ENCODE measurements around the gene ARID1A.

DNA sequence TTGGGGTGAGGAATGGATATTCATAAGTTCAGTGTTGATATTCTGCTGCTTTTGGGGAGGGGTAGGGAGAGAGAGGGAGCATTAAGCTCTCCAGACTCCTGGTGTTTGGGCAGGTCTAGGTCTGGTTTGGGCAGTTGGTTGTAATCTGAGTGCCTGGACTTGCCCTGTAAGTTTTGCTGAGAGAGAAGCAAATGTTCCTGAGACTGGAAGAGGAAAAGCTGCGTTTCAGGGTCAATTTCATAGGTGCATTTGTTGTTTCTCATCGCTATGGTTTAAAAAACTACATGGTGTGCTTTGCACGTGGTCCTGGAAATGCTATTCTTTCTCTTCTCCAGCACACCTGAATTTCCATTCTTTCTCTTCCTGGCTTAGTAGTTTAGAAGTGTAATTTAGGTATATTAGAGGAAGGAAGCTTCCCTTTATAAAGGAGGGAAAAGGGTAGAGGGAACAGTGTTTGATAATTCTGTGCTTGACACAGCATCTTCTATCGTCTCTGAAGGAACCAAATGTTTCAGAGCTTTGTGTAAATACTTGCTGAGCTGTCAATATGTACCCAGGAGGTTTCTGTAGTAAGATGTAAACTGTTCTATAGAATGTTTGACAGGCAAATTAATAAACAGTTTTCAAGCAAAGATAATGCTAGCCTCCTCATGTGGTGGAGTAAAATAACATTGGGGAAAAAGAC, 6.3 kb downstream of the ARID1A start:
- TF ChIP-seq, protein P1, sequence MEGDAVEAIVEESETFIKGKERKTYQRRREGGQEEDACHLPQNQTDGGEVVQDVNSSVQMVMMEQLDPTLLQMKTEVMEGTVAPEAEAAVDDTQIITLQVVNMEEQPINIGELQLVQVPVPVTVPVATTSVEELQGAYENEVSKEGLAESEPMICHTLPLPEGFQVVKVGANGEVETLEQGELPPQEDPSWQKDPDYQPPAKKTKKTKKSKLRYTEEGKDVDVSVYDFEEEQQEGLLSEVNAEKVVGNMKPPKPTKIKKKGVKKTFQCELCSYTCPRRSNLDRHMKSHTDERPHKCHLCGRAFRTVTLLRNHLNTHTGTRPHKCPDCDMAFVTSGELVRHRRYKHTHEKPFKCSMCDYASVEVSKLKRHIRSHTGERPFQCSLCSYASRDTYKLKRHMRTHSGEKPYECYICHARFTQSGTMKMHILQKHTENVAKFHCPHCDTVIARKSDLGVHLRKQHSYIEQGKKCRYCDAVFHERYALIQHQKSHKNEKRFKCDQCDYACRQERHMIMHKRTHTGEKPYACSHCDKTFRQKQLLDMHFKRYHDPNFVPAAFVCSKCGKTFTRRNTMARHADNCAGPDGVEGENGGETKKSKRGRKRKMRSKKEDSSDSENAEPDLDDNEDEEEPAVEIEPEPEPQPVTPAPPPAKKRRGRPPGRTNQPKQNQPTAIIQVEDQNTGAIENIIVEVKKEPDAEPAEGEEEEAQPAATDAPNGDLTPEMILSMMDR (conservative IDR thresholded peaks at IDR 0.05), result no peak
- TF ChIP-seq EZH2 (IDR thresholded peaks at IDR 0.05; ENCODE audit: low read depth), result no peak

Data from PC-9 (cell line).